SU-DHL-6 (cell line): ENCODE results near the gene PDE4D.

ENCODE experiments used
- H2AFZ ChIP-seq: fragments of 200-600 bp; sonication (generic); 2 replicates; pipeline ENCODE4 v1.6.1; 2014; ENCODE audit warnings: low read depth, mild to moderate bottlenecking, moderate library complexity, mixed read lengths, antibody characterized with exemption, low read length; ENCODE audit not compliant: severe bottlenecking
- H3F3A ChIP-seq: fragments of 200-600 bp; shearing (Covaris generic); 2 replicates; pipeline ENCODE4 v1.6.0; 2016; ENCODE audit warnings: antibody characterized with exemption, mild to moderate bottlenecking; ENCODE audit not compliant: insufficient read depth
- H3K27ac ChIP-seq: fragments of 200-600 bp; sonication (generic); 2 replicates; pipeline ENCODE4 v1.5.1; 2016; ENCODE audit warnings: low read depth, mild to moderate bottlenecking, low read length, moderate library complexity, mixed read lengths
- H3K27me3 ChIP-seq: fragments of 200-600 bp; sonication (generic), shearing (Covaris generic); 2 replicates; pipeline ENCODE4 v1.6.0; 2014; ENCODE audit warnings: mild to moderate bottlenecking, low read length
- H3K36me3 ChIP-seq: fragments of 200-600 bp; sonication (generic); 2 replicates; pipeline ENCODE4 v1.6.1; 2014; ENCODE audit warnings: mild to moderate bottlenecking, low read length, mixed read lengths
- H3K4me2 ChIP-seq: fragments of 300-600, 200-600 bp; shearing (Covaris generic), sonication (generic); 2 replicates; pipeline ENCODE4 v1.6.0; 2014; ENCODE audit warnings: low read length, low read depth, mild to moderate bottlenecking; ENCODE audit not compliant: poor library complexity, severe bottlenecking
- H3K4me3 ChIP-seq: fragments of 200-600 bp; sonication (generic); 2 replicates; pipeline ENCODE4 v1.5.1; 2014; ENCODE audit warnings: antibody characterized with exemption, low read length, mild to moderate bottlenecking, mixed read lengths; ENCODE audit not compliant: insufficient read depth, poor library complexity, severe bottlenecking
- H3K79me2 ChIP-seq: fragments of 200-600 bp; sonication (generic); 2 replicates; pipeline ENCODE4 v1.6.1; 2014; ENCODE audit warnings: mild to moderate bottlenecking, low read length, moderate library complexity; ENCODE audit not compliant: insufficient read depth
- H3K9ac ChIP-seq: fragments of 200-600 bp; sonication (generic); 2 replicates; pipeline ENCODE4 v1.7.0; 2014; ENCODE audit warnings: mild to moderate bottlenecking, low read length
- H3K9me2 ChIP-seq: fragments of 200-600 bp; sonication (generic); replicated peaks from 2 replicates; pipeline ENCODE4 v1.6.1; 2014; ENCODE audit warnings: low read length; ENCODE audit not compliant: insufficient read depth
- H3K9me3 ChIP-seq: fragments of 200-600 bp; sonication (generic); 2 replicates; pipeline ENCODE4 v1.6.1; 2014; ENCODE audit warnings: low read length, mixed read lengths; ENCODE audit not compliant: insufficient read depth
- H4K20me1 ChIP-seq: fragments of 200-600 bp; sonication (generic); 2 replicates; pipeline ENCODE4 v1.6.1; 2014; ENCODE audit warnings: low read depth, mild to moderate bottlenecking, antibody characterized with exemption, low read length, moderate library complexity, mixed read lengths
- CTCF ChIP-seq: fragments of 200-600 bp; sonication (generic); IDR thresholded peaks from one replicate; pipeline ENCODE4 v1.5.1; 2017; ENCODE audit warnings: antibody characterized with exemption, mild to moderate bottlenecking, low read length, moderate library complexity; ENCODE audit not compliant: insufficient read depth, poor library complexity, severe bottlenecking
- EZH2phosphoT487 ChIP-seq: fragments of 200-600 bp; sonication (generic), shearing (Covaris generic); conservative IDR thresholded peaks from 2 replicates; pipeline ENCODE4 v1.6.1; 2018; ENCODE audit warnings: mild to moderate bottlenecking, antibody characterized with exemption, low read length, moderate library complexity, mixed read lengths

PDE4D gene

GRCh38 chr5:59251627-59252026 lies 641.9 kb downstream of the PDE4D start:
- Histone ChIP-seq H3K4me2 (no peak overlapping the region), H3K27me3 (no peaks in the 10 kb centered on the region), H4K20me1 (no peaks in the 10 kb centered on the region), H3F3A (no peaks in the 10 kb centered on the region), H3K9me2 (no peaks in the 10 kb centered on the region), H3K9me3 (no peaks in the 10 kb centered on the region), H3K79me2 (no peaks in the 10 kb centered on the region), H3K36me3 (no peaks in the 10 kb centered on the region), H3K27ac (no peak overlapping the region), H2AFZ (no peak overlapping the region), H3K9ac (no peak overlapping the region), H3K4me3 (no peak overlapping the region)
- TF ChIP-seq CTCF (no peak), EZH2phosphoT487 (no peak)

GRCh38 chr5:59249726-59250125 lies 643.8 kb downstream of the PDE4D start:
- Histone ChIP-seq H3K4me2 (no peak overlapping the region), H3F3A (no peaks in the 10 kb centered on the region), H3K36me3 (no peaks in the 10 kb centered on the region), H3K27me3 (no peaks in the 10 kb centered on the region), H4K20me1 (no peaks in the 10 kb centered on the region), H3K9me2 (no peaks in the 10 kb centered on the region), H3K9me3 (no peaks in the 10 kb centered on the region), H3K27ac (no peak overlapping the region), H3K4me3 (no peak overlapping the region), H3K9ac (no peak overlapping the region), H2AFZ (no peak overlapping the region), H3K79me2 (no peaks in the 10 kb centered on the region)
- TF ChIP-seq CTCF, result no peak
- TF ChIP-seq EZH2phosphoT487, result no peak

GRCh38 chr5:59249160-59249559 lies 644.4 kb downstream of the PDE4D start:
- H3K4me2 ChIP-seq, result no peak overlapping the region
- H3K79me2 ChIP-seq, result no peaks in the 10 kb centered on the region
- H3K9ac ChIP-seq, result no peak overlapping the region

More at GRCh38 chr5:59249160-59249559, 644.4 kb downstream of the PDE4D start:
- no peak overlapping the region for H3K4me3 ChIP-seq
- H2AFZ ChIP-seq, result no peak overlapping the region
- no peak overlapping the region for H3K27ac ChIP-seq
- no peaks in the 10 kb centered on the region for H3K36me3 ChIP-seq
- H3K27me3 ChIP-seq, result no peaks in the 10 kb centered on the region
- H3F3A ChIP-seq, result no peaks in the 10 kb centered on the region
- H3K9me3 ChIP-seq, result no peaks in the 10 kb centered on the region
- no peaks in the 10 kb centered on the region for H4K20me1 ChIP-seq
- no peaks in the 10 kb centered on the region for H3K9me2 ChIP-seq
- TF ChIP-seq EZH2phosphoT487 (no peak), CTCF (no peak)
